GM18858 (cell line): ENCODE measurements around the gene DAND5.

Experiments used
- ATAC-seq: cut with Tn5 transposase; IDR thresholded peaks from one replicate; pipeline ENCODE4 v1.9.1; 2021; ENCODE audit not compliant: unreplicated experiment

Gene DAND5

DNA sequence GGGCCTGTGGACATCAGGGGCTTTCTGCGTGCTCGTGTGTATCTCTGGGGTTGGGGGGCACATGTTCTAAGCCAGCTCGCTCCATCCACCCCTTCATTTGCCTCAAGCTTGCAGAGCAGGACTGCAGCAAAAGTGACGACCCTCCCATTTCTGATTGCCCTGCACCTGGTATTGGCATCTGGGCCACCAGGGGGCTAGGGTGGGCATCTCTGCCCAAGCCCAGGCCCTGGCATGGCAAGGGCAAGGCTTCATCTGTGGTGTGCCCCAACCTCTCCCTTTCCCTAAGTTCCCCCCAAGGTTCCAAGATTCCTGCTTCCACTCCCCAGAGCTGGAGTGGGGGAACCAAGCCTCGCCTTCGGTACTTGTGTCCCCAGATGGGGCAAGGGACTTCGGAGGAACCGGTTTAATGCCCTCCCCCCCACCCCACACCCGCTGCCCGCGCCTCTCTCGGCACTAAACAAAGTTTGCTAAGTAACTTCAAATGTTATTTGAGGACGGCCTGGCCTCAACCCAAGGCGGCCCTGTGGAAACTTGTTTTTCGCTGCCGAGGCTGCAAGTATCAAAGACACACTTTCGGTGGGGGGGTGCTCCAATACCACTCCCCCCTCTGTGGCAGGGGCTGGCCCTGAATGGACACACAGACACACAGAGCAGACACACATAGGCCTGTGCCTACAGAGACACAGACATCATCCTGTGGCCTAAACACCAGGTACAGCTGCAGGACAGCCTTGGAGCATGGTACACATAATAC, 38.1 kb downstream of the DAND5 start:
- ATAC-seq = no peak

DNA sequence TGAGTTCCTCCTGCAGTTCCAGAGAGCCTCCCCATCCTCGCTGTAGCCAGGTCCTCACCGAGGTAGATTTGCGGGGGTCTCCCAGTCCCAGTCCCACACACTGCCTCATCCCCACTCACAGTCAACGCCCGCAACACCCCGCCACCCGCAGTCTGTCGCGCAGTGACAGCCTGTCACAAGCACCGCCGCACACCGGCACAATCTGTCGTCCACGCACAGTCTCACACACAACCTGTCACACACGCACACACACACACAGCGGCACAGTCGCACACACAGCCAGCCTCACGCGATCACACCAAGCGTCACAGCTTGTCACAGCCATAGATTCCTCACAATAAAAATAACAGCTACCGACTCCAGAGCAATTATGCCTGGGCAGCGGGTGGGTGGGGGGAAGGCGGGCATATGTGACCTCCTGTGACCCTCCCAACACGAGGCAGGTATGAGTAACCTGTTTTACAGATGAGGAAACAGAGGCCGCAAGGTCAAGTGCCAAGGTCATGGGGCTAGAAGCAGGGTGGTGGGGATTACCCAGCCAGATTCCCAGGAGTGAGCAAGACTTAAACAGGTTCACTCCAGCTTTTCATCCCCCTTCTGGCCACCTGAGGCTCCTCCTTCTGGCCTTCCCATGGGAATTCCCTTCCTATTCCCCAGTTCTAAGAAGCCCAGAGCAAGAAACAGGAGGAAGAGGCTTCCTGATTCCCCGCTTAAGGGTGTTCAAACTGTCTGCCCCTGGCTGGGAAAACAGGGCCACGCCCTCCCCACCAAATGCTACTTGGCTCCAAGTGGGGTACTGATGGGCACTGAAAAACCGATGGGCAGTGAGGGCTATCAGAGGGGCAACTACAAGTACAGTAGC, 39.8 kb downstream of the DAND5 start:
- no peak for ATAC-seq

DNA sequence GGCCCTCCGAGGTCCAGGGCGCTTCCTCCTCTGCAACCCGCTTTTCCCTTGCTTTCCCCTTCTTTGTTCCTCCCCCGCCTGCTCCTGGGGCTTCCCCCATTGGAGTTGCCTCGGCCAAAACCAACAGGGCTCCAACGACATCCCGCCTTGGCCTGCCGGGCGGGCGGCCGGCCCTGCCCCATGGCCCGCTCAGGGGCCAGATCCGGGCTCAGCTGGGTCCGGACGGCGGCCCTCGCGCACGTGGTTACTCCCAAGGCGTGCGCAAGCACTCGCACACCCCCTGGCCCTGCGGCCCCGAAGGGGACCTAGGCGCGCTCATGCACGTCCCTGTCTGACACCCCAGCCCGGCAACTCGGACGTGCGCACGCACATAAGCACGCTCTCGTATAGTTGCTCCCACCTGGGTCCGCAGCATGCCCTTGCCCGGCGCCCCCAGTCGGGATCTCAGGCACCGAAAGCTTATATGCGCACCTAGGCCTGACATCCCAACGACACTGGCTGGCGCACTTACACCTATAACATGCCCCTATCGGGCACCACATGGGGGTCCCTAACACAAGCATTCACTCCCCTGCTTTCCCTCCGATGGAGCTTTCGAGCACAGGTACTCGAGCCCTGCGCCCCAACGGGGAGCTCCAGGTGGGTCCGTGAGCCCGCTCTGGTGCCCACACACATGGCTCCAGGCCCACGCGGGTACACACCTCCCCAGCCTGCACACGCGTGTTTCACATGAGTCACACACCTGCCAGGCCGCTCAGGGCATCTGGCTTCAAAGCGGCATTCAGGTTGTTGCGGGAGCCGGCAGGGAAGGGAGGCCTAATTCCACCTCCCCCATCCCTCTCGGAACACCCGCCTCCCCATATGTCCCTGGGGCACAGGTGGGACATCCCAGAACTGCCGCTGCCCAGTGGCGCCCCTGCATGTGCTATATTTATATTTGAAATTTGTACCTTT, 40.9 kb downstream of the DAND5 start:
- no peak for ATAC-seq

DNA sequence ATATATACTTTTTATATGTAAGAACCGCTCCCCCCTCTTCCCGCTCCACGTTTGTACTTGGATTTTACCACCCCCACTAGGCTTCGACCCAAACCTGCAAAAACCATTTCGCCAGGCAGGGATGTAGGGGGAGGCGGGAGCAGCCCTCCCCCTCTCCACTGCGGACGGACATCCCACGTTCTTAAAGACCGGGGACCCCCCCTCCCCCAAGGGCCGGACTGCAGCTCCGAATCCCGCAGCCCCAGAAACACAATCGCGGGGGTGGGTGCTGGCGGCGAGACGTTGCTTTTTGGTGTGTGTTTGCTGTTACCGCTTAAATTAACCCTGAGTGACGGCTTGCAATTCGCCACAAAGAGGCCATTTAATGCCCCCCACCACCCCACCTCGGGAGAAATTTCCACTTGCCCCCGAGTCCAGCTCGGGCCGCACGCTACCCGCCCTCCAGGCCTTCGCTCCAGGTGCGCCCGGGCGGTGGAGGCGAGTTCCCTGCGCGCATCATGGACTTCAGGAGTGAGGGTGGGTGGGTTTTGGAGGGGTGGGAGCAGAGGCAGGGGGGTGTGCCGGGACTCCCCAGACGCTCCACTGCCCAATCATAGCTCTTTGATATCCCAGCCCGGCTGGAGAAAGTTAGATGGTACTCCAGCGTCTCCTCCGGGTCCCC, 41.7 kb downstream of the DAND5 start:
- no peak for ATAC-seq

DNA sequence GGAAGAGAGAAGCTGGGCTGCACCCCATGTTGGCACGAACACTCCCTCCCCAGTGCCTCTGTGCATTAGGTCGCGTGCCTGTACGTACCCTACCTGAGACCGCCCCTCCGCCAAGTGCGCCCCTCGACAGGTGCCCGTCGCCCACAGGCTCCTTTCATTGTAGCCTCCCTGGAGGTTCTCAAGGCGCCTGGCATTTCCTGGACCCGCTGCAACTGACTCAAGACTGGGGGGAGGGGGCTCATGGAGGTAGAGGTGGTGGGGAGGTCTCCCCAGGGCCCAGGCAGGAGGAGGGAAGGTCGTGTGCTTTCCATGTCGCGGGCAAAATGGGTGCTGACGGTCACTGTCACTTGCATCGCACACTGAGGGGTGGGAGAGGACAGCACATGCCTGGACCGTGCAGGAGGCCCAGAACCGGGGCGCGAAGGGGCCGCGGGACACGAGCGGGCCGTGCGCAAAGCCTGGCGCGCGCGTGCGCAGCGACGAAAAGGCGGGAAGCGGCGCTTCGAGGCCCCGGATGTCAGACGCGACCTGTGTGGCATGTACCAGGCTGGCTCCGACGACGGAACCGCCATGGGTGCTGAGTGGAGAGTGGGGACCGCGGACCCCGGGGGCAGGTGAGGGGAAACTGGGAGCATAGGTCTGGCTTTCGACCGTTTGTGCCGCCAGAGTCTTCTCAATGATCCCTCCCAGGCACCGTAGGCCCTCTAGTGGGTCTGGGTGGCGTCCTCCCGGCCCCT, 42.4 kb downstream of the DAND5 start:
- no peak for ATAC-seq

DNA sequence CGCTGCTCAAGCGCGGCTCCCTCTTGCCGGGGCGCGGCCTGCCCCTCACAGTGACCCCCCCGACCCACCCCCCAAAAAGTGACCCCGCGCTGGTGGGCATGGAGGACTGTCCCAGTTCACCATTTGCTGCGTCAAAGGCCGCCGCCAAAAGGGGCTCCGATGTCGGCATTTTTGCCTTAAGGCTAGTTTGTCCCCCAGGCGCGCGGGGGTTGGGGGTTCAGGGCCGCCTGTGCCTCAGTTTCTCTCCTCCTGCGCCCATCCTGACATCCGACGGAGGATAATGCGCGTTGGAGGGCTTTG, 43.0 kb downstream of the DAND5 start:
- ATAC-seq = no peak

DNA sequence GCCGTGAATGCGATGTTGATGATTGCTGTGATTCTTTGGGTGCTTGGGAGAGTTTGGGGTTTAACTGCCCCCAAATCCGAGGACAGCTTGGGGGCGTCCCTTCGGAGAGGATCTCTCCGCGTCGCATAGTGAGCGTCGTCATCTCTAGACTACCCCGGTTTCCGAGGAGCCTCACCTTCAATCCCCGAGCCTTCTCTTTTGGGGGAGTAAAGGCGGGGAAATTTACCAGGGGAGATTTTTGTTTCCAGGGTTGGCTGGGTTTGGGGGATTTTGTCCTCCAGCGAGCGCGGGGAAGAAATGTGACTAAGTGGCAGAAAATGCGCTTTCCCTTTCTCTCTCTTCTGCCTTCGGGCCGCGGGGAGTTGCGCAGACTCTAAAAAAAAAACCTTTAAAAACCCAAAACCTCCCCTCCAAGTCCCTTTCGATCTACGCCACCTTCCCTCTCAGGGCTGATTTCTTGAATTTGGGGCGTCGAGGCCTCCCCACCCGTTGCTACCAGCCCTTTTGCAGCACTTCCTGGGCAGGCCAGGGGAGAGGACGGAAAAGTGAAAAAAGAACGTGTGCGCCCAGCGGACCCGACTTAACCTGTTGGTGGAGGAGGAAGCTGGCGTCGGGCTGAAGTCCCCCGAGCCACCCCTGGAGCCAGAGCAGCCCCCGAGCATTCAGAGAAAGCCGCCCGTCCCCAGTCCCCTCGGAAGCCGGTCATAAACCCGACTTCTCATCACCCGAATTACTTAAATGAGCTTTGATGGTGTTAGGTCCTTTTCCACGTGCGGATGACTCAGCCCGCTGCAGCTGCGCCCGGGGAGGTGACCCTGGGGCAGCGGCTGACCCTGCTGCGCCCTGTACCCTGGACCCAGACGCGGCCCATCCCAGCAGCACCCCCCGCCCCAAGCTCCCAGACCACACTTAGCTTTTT, 43.6 kb downstream of the DAND5 start:
- ATAC-seq = no peak

DNA sequence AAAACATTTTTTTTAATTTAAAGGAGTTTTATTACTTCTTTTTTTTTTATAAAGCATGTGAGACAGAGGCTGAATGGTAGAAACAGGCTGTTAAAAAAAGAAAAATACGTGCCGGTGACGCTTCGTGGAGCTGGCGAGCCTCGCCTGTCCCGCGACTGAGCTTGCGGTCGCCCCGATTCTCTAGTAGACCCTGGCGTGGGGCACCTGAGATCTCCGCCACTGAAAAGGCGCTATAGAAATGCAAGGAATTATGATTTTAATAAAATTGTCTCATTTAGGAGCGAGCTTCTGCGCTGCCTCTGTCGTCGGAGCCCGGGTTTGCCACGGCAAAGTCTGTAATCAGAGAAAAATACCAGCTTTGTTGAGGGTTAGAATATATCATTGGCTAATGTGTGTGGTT, 44.3 kb downstream of the DAND5 start:
- ATAC-seq = no peak

DNA sequence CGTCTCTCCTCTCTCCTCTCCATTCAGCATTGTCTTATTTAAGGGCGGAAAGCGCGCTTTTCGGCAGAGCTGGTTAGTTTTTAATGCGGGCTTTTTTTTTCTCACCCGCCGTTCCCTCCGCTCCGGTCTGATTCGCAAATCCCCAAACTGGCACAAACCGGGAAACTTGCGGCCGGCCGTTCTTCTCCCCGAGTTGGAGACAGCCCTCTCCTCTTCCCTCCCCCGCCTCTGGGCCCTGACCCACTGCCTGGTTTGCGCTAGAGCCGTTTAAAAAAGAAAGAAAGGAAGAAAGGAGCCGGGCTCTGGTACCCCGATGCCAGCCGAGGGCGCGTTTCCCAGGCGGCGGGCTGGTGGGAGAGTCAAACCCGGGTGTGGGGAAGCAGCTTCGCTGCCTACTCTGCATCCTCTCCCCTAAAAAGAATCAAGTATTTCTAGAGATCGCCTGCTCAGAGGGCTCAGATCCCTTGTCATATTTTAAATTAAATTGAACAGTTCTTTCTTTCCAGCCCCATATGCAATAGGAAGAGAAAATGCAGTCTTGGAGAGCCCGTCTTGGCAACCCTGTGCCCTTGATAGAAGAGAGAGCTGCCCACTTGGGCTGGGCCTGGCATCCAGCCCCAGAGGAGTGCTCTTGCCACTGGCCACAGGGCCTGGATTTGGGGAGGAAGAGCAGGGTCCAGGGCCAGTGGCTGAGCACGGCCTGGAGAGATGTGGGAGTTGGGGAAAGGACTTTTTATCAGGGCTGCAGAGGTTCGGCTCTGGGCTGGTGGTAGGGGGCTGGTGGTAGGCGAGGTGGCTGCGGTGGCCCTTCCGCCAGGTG, 44.9 kb downstream of the DAND5 start:
- no peak for ATAC-seq

DNA sequence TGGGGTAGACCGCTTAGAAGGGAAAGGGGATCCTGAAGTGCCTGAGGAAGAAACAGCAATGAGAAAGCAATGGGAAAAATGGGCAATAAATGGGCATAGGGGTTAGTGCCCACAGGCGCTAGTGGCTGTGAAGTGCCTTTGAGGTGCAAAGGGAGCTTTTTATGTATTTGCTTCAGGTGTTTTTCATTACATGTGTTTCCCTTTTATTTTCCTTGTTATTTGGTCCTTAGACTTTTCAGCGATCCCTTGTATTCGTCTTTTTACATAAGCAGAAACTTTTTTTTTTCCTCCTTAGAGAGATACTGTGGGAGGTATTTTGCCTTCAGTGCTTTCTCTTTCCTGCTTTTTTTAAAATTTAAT, 45.5 kb downstream of the DAND5 start:
- no peak for ATAC-seq

DNA sequence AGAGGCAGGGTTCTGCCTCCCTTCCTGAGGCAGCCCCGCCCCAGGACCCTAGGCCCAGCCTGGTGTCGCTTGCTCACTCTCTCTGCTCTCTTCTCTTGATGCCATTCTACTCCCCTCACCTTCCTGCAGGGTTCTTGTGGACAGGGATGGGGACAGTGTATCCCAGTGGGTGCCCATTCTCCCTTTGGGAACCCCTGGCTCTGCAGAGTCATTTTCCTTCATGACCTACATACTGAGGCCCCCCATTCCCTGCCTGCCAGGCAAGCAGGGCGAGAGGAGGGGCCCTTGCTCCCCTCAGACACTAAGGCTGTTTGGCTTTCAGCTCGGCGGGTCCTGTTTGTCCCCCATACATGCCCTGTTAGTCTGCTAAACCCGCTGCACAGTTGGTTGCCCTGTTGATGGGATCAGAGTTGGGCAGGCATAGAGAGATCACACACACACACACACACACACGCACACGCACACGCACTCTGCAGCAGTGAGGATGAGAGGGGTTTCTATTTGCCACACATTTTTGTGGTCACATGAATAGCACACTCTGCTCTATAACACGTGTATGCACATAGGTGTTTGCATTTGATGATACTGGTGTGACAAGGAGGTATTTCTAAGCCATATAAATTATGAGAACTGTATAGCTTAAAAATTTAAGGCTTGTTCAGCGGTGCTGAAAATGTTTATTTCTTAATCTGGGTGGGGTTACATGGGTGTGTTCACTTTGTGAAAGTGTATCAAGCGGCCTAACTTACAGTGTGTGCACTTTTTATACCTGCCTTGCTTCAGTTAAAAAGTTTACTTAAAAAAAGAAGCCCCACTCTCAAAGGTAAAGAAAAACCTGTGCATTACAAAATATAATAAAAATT, 46.2 kb downstream of the DAND5 start:
- no peak for ATAC-seq

DNA sequence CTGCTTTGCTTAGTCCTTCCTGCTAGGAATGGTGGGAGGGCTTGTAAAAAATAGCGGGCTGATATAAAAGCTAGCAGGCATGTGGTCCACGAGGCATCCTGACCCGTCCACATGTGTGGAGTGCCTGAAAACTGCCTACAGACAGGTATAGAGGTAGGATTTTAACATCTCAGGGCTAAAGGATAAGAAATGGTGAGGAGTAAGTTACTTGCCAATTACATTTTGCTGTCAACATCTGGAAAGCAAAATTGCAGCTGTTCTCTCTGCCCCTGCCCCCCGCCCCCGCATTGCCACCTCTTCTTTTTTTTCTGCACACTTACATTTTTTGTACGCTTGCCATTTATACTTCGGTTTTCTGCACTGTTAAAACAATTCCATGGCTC, 46.9 kb downstream of the DAND5 start:
- no peak for ATAC-seq

DNA sequence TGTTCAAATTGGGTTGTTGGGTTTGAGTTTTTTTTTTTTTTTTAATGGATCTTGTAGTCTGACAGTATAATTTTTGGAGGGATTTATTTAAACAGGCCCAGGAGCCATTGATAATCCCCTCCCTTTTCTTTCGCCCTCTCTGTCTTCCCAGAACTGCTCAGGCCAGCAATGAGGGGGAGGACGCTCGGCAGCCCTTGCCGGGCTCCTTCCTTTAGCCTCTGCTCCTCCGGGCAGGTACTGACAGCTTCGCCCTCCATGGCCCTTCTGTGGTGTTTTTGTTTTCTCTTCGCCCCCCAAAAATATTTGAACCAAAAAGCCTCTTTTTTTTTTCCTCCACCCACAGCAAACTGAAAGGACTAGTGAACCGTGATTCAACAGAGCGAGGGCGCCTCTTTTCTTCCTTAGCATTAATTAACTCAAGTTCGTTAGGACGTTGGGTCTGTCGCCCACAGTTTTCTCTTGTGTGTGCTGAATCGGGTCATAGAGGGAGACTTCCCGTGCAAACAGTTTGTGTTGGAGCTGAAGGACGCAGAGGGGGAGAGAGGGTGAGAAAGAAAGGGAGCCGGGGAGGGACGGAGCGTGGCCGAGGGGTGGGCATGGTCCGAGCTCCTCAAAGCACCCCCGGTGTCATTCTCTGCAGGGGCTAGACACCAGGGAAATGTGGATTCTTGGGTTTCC, 47.4 kb downstream of the DAND5 start:
- ATAC-seq = no peak

DNA sequence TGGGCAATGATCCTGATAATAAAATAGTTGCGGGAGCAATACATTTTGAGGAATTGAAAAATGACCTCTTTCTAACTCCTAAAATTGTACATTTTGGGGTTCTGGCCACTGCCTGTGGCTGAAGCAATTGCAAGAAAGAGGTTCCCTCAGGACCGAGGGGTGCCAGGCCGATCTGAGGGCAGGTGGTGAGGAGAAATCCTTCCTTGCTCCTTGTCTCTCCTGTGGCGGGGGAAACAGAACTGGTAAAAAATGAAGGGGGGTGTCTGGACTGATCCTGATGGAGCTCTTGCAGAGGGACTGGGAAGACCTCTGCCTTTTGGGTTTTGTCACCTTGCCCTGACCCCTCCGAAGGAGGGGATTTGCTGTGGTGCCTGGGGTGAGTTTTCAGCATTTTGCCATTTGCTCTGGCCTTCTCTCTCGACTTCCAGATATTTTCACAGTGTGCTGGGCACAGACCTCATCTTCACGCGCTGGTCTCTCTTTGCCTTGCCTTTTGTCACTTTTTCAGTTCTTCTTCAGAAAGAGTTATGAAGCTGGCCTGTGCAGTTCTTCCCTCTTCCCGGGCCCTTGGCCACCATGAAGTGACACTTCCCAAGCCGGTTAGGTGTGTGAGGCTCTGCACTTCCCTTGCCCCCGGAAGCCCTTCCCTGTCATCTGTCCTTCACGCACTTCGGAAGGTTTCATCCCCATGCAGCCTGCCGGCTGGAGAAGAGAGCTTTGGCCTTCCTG, 48.1 kb downstream of the DAND5 start:
- ATAC-seq = no peak

DNA sequence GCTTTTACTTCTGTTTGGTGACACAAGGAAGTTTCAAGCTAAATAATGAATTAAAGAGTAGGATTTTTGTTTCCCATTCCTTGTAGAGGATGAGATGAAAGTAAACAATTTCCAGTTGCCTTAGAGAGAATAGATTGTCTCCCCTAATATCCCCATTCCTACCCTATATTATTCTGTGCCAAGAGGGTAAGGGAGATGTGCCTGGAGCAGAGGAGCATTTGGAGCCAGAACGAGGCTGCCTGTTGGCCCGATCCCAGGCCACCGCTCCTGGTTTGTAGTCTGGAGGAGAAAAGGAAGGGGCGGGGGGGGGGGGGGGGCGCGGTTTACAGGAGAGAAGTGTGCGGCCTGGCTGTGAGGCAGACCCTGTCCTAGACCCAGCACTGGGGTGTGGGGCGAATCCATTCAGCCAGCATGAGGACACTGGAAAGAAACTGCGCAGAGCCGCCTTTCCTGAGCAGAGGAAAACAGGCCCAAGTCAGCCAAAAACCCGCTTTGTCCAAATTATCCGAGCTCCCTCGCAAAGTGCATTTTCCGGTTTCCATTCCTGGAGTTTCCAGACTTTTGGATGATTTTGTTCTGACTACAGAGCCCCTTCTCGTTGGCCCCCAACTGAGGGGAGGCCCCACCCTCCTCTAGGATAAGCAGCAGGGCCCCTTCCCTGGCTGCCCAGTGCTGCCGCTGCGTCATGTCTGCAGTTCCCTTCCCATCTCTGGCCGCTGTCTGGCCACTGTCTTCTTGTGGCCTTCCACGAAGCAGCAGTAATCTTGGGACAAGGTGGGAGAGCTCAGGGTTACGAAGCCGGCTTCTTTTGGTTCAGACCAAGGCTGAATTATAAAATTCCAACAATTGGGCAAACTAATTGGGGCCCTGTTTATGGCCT, 48.9 kb downstream of the DAND5 start:
- no peak for ATAC-seq
